ENCODE data around the gene KIF6.

KIF6 gene

GRCh38 chr6:39381550-39382140 is 343.6 kb downstream of the KIF6 start:
- DNase-seq (ENCODE audit: low read depth) = no peak

- DNase-seq (ENCODE audit: low read depth) = no peak
These were observed 344.2 kb downstream of the KIF6 start for GRCh38 chr6:39380837-39381549.

GRCh38 chr6:39378960-39379425 is 346.2 kb downstream of the KIF6 start:
- no peak for DNase-seq (ENCODE audit: low read depth)

- no peak for DNase-seq (ENCODE audit: low read depth)
These were observed 346.8 kb downstream of the KIF6 start for GRCh38 chr6:39378175-39378959.

GRCh38 chr6:39377539-39377950 is 347.7 kb downstream of the KIF6 start:
- DNase-seq (ENCODE audit: low read depth) = no peak

- DNase-seq (ENCODE audit: low read depth) = no peak
These were observed 349.8 kb downstream of the KIF6 start for GRCh38 chr6:39375405-39375804.

- DNase-seq (ENCODE audit: low read depth) = no peak
These were observed 354.8 kb downstream of the KIF6 start for GRCh38 chr6:39370390-39370789.

- DNase-seq (ENCODE audit: low read depth) = no peak
These were observed 355.2 kb downstream of the KIF6 start for GRCh38 chr6:39369987-39370386.

- no peak for DNase-seq (ENCODE audit: low read depth)
These were observed 357.5 kb downstream of the KIF6 start for GRCh38 chr6:39367700-39368099.

GRCh38 chr6:39366931-39367618 is 358.1 kb downstream of the KIF6 start:
- no peak for DNase-seq (ENCODE audit: low read depth)

- no peak for DNase-seq (ENCODE audit: low read depth)
These were observed 359.7 kb downstream of the KIF6 start for GRCh38 chr6:39365281-39366074.

- no peak for DNase-seq (ENCODE audit: low read depth)
These were observed 361.9 kb downstream of the KIF6 start for GRCh38 chr6:39363280-39363679.

GRCh38 chr6:39362487-39362865 is 362.7 kb downstream of the KIF6 start:
- DNase-seq (ENCODE audit: low read depth) = no peak

- DNase-seq (ENCODE audit: low read depth) = no peak
These were observed 363.3 kb downstream of the KIF6 start for GRCh38 chr6:39361657-39362486.

GRCh38 chr6:39360378-39360777 is 364.8 kb downstream of the KIF6 start:
- no peak for DNase-seq (ENCODE audit: low read depth)

GRCh38 chr6:39357998-39358686 is 367.1 kb downstream of the KIF6 start:
- no peak for DNase-seq (ENCODE audit: low read depth)

- no peak for DNase-seq (ENCODE audit: low read depth)
These were observed 371.4 kb downstream of the KIF6 start for GRCh38 chr6:39353698-39354315.

- no peak for DNase-seq (ENCODE audit: low read depth)
These were observed 374.3 kb downstream of the KIF6 start for GRCh38 chr6:39350723-39351505.

GRCh38 chr6:39348740-39349139 is 376.5 kb downstream of the KIF6 start:
- no peak for DNase-seq (ENCODE audit: low read depth)
